Fibroblast of lung (primary cell): ENCODE measurements around the gene DISP2. TPM values are rescaled to one million over a fixed set of nuclear protein-coding genes. Genes with fewer than 3 reads are reported as not detected.
A peak's percentile ranks its signal among the peaks of the same experiment; 100 is the strongest.

Source experiments
- DNase-seq, 2 donors: peaks; one replicate each; pipeline versions ENCODE4 v3.0.0 to v3.0.0-alpha.2; 2010; ENCODE audit warnings: low read depth in 2 of 2
- H2AFZ ChIP-seq: 2 replicates; pipeline ENCODE4 v1.5.1; 2012; ENCODE audit warnings: low read length, control low read depth, inconsistent platforms
- H3K27ac ChIP-seq: 2 replicates; pipeline ENCODE4 v1.5.1; 2011; ENCODE audit warnings: low read length, control low read depth; ENCODE audit not compliant: insufficient read depth
- H3K27me3 ChIP-seq: 2 replicates; pipeline ENCODE4 v1.5.1; 2011; ENCODE audit warnings: mild to moderate bottlenecking, low read length; ENCODE audit not compliant: control insufficient read depth, insufficient read depth
- H3K36me3 ChIP-seq: 2 replicates; pipeline ENCODE4 v1.5.1; 2011; ENCODE audit warnings: low read length; ENCODE audit not compliant: control insufficient read depth, insufficient read depth
- H3K4me1 ChIP-seq: 2 replicates; pipeline ENCODE4 v1.5.1; 2011; ENCODE audit warnings: low read length; ENCODE audit not compliant: control insufficient read depth, insufficient read depth; ENCODE audit errors: extremely low read depth
- H3K4me2 ChIP-seq: 2 replicates; pipeline ENCODE4 v1.5.1; 2011; ENCODE audit warnings: low read length, control low read depth; ENCODE audit not compliant: insufficient read depth; ENCODE audit errors: extremely low read depth
- H3K4me3 ChIP-seq, 4 experiments: fragments of 200-600 bp in 1 of 4; sonication (generic) in 1 of 4; replicated peaks in 1 of 4; 2 replicates each; pipeline ENCODE4 v1.5.1; 2011 to 2016; ENCODE audit warnings: low read length in 4 of 4, low read depth in 3 of 4, mild to moderate bottlenecking in 3 of 4, control low read depth in 2 of 4, inconsistent platforms in 1 of 4, mixed read lengths in 1 of 4; ENCODE audit not compliant: insufficient read depth in 1 of 4; ENCODE audit errors: control extremely low read depth in 1 of 4
- H3K79me2 ChIP-seq: 2 replicates; pipeline ENCODE4 v1.5.1; 2012; ENCODE audit warnings: mild to moderate bottlenecking, low read length, inconsistent platforms; ENCODE audit not compliant: control insufficient read depth, insufficient read depth
- H3K9ac ChIP-seq: 2 replicates; pipeline ENCODE4 v1.5.1; 2011; ENCODE audit warnings: mild to moderate bottlenecking, low read length, control low read depth; ENCODE audit not compliant: insufficient read depth
- H3K9me3 ChIP-seq: 2 replicates; pipeline ENCODE4 v1.5.1; 2012; ENCODE audit warnings: low read depth, low read length; ENCODE audit not compliant: control insufficient read depth, insufficient read depth
- H4K20me1 ChIP-seq: 2 replicates; pipeline ENCODE4 v1.5.1; 2011; ENCODE audit warnings: low read length; ENCODE audit not compliant: control insufficient read depth, insufficient read depth; ENCODE audit errors: extremely low read depth
- EZH2 ChIP-seq: IDR thresholded peaks from 2 replicates; pipeline ENCODE4 v1.5.1; 2012; ENCODE audit warnings: low read length, control low read depth, mild to moderate bottlenecking; ENCODE audit errors: missing control alignments
- polyA plus RNA-seq, 2 donors: library from polyadenylated mRNA; depleted of rRNA in 1 of 2; stranded (reverse) in 1 of 2; unstranded in 1 of 2; fragments of >200 nt; gene quantifications; 2 replicates each; pipeline ENCODE4 v1.2.1, GENCODE V29; 2011 to 2012; ENCODE audit warnings: missing spikeins in 1 of 2
- total RNA-seq: library from RNA; depleted of rRNA; stranded (reverse); fragments of >200 nt; gene quantifications from 2 replicates; pipeline ENCODE4 v1.2.1, GENCODE V29; 2014
- TF ChIP-seq, protein P1 (sequence below), 2 donors: IDR thresholded peaks in 1 of 2; conservative IDR thresholded peaks in 1 of 2; 1 replicate in 1 of 2; 2 replicates in 1 of 2; pipeline ENCODE4 v1.5.1; 2011 to 2012; ENCODE audit warnings: low read length in 2 of 2, control low read depth in 1 of 2, inconsistent platforms in 1 of 2, low read depth in 1 of 2, mild to moderate bottlenecking in 1 of 2

Gene DISP2
- total and polyA plus RNA-seq, 2 donors (not counting 1 experiment from before 2014, with no cell fraction given): under 0.01 to 0.11 TPM

- H3K4me1 ChIP-seq: peaks cover 3% of the 10 kb centered on the region
- no peak overlapping the region for H3K27ac ChIP-seq
- no peaks in the 10 kb centered on the region for H3K36me3 ChIP-seq
- TF ChIP-seq, protein P1, sequence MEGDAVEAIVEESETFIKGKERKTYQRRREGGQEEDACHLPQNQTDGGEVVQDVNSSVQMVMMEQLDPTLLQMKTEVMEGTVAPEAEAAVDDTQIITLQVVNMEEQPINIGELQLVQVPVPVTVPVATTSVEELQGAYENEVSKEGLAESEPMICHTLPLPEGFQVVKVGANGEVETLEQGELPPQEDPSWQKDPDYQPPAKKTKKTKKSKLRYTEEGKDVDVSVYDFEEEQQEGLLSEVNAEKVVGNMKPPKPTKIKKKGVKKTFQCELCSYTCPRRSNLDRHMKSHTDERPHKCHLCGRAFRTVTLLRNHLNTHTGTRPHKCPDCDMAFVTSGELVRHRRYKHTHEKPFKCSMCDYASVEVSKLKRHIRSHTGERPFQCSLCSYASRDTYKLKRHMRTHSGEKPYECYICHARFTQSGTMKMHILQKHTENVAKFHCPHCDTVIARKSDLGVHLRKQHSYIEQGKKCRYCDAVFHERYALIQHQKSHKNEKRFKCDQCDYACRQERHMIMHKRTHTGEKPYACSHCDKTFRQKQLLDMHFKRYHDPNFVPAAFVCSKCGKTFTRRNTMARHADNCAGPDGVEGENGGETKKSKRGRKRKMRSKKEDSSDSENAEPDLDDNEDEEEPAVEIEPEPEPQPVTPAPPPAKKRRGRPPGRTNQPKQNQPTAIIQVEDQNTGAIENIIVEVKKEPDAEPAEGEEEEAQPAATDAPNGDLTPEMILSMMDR (conservative IDR thresholded peaks at IDR 0.05 in 1 of 2, IDR thresholded peaks at IDR 0.05 in 1 of 2; ENCODE audit: low read depth in 1 of 2, low read length in 2 of 2): no peak
- TF ChIP-seq EZH2: no peak
- no peak overlapping the region for H3K4me3 ChIP-seq
- peak overlapping the region; percentile 20 for H3K9ac ChIP-seq
- peaks cover 3% of the 10 kb centered on the region for H3K27me3 ChIP-seq
- H3K79me2 ChIP-seq: no peaks in the 10 kb centered on the region
- DNase-seq: no peak
- peak overlapping the region; percentile 58 for H3K4me2 ChIP-seq
- H4K20me1 ChIP-seq: no peaks in the 10 kb centered on the region
- H3K9me3 ChIP-seq: no peaks in the 10 kb centered on the region
- no peak overlapping the region for H2AFZ ChIP-seq
These were observed 10.9 kb downstream of the DISP2 start for GRCh38 chr15:40368719-40369473.

DNA sequence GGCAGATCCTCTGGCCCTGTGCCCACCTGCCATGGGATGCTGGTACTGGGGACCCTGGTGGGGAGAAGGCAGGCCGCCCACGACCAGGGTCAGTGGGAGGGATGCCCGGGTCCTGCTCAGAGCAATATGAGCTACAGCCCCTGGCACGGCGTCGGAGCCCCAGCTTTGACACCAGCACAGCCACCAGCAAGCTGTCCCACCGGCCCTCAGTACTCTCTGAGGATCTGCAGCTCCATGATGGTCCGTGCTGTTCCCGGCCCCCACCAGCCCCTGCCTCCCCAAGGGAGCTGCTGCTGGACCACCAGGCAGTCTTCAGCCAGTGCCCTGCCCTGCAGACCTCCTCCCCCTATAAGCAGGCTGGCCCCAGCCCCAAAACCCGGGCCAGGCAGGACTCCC is 11.5 kb downstream of the DISP2 start:
- H4K20me1 ChIP-seq: no peaks in the 10 kb centered on the region
- TF ChIP-seq, protein P1 (conservative IDR thresholded peaks at IDR 0.05 in 1 of 2, IDR thresholded peaks at IDR 0.05 in 1 of 2; ENCODE audit: low read depth in 1 of 2, low read length in 2 of 2): no peak
- TF ChIP-seq EZH2: no peak
- H2AFZ ChIP-seq: no peak overlapping the region
- H3K4me2 ChIP-seq: no peak overlapping the region
- no peaks in the 10 kb centered on the region for H3K36me3 ChIP-seq
- no peaks in the 10 kb centered on the region for H3K9me3 ChIP-seq
- DNase-seq: no peak
- H3K79me2 ChIP-seq: no peaks in the 10 kb centered on the region
- H3K27me3 ChIP-seq: peaks cover 3% of the 10 kb centered on the region
- no peak overlapping the region for H3K4me3 ChIP-seq
- no peak overlapping the region for H3K27ac ChIP-seq
- no peak overlapping the region for H3K9ac ChIP-seq
- H3K4me1 ChIP-seq: peaks cover 3% of the 10 kb centered on the region

DNA sequence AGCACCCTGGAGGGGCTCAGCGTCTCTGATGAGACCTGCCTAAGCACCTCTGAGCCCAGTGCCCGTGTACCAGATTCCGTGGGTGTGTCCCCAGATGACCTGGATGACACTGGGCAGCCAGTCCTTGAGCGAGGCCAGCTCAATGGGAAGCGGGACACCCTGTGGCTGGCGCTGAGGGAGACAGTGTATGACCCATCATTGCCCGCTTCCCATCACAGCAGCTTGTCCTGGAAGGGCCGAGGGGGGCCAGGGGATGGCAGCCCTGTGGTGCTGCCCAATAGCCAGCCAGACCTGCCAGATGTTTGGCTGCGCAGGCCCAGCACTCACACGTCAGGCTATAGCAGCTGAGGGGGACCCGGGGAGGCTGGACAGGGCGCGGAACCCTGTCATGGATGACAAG is 12.0 kb downstream of the DISP2 start:
- Histone ChIP-seq H3K4me3 (no peak overlapping the region), H3K27me3 (peaks cover 3% of the 10 kb centered on the region), H2AFZ (no peak overlapping the region), H3K4me2 (no peak overlapping the region), H3K36me3 (no peaks in the 10 kb centered on the region), H3K79me2 (no peaks in the 10 kb centered on the region), H3K27ac (no peak overlapping the region), H3K4me1 (peaks cover 3% of the 10 kb centered on the region), H4K20me1 (no peaks in the 10 kb centered on the region), H3K9ac (no peak overlapping the region), H3K9me3 (no peaks in the 10 kb centered on the region)
- DNase-seq: no peak
- no peak for TF ChIP-seq EZH2
- TF ChIP-seq, protein P1 (conservative IDR thresholded peaks at IDR 0.05 in 1 of 2, IDR thresholded peaks at IDR 0.05 in 1 of 2; ENCODE audit: low read depth in 1 of 2, low read length in 2 of 2): no peak
